SK-MEL-5 (cell line): Measurements from ENCODE around the gene WDR17. TPM values are rescaled to one million over a fixed set of nuclear protein-coding genes. Genes with fewer than 3 reads are reported as not detected.
A peak's percentile ranks its signal among the peaks of the same experiment; 100 is the strongest.

Experiments used
- DNase-seq: peaks from one replicate; pipeline ENCODE4 v3.0.0-alpha.2; 2016; ENCODE audit warnings: low read depth, low spot score
- in situ Hi-C: cut with HindIII; loops from 2 replicates; pipeline ENCODE4 v1.10.0; 2016; ENCODE audit warnings: low sequenced_read_pairs, high pct_unique_total_duplicates, low pct_unique_long_range_greater_than_20kb
- total RNA-seq: library from RNA; depleted of rRNA; stranded (reverse); fragments of >200 nt; shearing (Covaris generic); gene quantifications from 2 replicates; pipeline ENCODE4 v1.2.3, GENCODE V29; 2014

The WDR17 gene
- total RNA-seq, 1 experiment from 2014 or later: 10.7 TPM

DNA sequence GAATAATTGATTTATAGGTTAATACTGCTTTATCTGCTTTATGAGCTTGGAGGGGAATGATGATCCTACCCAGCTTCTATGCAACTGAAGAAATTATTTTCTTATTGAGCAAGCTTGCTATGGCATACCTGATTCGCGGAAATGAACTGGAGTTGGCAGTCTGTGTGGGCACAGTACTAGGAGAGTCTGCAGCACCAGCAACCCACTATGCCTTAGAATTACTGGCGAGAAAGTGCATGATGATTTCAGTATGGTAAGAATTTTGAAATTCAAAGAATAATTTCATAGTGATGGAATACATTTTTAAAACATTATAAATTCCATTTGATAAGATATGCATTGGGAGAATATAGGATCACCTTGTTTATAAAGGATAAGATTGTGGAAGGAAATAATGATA is 97.4 kb downstream of the WDR17 start:
- DNase-seq: no peak
- in situ Hi-C loops: no loop called here

DNA sequence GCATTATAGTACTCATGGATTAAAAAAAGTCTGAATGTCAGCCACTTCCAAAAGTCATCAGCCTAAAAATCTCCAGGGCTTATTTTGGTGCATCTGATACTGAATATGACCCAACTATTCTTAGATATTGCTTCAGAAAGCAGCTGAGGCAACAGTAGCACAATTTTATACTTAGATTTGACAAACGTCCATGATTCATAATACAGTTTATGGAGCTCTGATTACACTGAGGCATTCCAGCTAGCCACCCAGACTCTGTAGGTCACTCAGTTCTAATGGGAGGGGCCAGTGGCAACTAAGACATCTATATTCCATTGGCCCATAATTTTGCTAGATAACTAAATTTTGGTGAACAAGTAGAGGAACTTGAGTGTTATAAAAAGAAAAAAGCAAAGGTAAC is 119.4 kb downstream of the WDR17 start:
- no peak for DNase-seq
- in situ Hi-C loops: no loop called here

DNA sequence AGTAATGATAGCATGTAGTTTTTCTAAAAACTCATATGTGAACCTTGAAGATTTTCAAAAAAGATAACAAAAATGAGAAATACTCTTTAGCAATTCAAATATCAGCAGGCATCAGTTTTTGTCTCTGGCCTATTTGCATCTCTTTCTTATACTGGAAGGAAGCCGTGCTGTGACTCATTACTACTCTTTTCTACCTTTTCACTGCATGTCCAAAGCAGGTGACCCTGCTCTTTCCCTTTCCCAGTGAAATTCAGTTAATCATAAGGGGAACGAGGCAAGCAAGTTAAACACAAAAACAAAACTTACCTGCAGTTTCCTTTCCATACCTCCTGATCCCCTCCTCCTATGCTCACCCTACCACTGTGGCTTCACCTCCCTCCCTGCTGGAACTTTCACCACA is 120.4 kb downstream of the WDR17 start:
- no peak for DNase-seq
- in situ Hi-C loops: no loop called here

DNA sequence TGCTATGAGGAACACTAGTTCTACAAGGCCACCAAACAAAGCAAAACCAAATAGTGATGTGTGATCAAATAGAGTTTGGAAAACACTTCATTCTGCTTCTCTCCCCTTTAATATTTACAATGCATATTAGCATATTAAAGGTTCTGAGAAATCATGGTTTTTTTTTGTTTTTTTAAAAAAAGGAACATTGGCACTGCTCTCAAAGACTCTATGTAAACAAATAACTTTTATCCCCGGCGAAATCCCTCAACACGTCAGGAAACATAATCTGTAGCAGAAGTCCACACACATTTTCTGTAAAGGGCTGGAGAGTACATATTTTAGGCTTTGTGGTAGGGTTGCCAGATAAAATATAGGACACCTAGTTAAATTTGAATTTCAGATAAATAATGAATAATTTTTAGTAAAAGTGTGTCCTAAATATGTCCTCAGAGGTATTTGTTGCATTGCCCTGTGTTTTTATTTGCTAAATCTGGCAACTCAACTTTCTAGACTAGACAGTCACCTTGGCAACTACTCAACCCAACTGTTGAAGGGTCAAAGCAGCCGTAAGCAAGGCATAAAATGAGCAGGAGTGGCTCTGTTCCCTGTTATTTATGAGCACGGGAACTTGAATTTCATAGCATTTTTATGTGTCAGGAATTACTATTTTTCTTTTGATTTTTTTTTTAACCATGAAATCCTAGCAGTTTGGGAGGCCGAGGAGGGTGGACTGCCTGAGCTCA is 121.2 kb downstream of the WDR17 start:
- DNase-seq: no peak
- in situ Hi-C loops: no loop called here

DNA sequence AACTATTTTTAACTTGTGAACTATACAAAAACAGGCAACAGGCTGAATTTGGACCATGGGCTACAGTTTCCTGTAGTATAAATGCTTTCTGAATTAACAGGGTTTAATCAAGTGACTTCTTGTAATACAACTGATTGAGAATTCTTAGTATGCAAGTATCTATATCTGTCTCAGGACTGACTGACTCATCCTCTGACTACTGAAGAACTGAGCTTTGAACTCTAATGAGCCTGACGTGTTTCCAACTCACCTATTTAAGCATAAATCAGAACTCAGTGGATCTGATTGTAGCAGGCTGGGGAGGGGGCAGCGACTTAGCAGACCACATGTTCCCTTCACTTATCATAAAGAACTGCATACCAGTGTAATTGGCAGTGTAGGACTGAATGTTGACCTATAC is 122.0 kb downstream of the WDR17 start:
- DNase-seq: no peak
- in situ Hi-C loops: no loop called here

DNA sequence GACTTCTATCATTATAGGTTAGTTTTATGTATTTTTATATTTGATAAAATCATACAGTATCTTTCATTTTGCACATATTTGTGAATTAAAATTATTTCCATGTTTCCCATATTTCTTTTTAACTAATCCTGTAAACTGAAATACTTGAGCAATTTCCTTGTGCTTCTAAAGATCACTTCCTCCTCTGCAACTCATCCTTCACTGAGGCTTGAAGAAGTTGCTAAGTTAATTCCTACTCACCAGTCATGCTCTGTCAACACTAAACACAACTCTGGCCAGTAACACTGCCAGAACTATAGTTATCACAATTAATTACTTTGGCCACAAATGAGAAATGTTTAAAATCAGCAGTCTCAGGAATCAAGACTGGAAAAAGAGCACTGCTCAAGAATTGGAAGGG is 123.0 kb downstream of the WDR17 start:
- DNase-seq: no peak
- in situ Hi-C loops: no loop called here

DNA sequence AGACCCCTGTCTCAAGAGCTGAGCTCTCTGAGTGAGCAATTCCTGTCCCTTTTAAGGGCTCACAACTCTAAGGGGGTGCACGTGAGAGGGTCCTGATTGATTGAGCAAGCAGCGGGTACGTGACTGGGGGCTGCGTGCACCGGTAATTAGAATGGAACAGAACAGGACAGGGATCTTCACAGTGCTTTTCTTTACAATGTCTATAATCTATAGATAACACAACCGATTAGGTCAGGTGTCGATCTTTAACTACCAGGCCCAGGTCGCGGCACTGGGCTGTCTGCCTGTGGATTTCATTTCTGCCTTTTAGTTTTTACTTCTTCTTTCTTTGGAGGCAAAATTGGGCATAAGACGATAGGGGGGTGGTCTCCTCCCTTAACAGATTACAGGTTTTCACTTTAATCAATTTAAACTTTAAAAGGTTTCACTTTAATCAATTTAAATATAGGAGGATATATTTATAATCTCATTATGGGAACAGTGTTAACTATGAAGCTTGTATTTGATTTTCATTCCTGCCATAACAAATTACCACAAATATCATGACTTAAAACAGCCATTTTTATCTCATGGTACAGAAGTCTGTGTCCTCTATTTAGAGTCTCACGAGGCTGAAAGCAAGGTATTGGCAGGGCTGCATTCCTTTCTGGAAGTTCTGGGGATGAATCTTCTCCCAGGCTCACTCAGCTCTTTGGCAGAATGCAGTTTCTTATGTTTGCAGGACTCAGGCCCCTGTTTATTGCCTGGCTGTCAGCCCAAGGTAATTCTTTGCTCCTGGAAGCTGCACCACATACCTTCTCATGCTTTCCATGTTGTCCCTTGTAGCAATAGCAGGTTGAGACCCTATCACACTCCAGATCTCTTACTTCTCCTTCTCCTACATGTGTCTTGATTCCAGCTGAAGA is 124.5 kb downstream of the WDR17 start:
- no peak for DNase-seq
- in situ Hi-C loops: no loop called here

DNA sequence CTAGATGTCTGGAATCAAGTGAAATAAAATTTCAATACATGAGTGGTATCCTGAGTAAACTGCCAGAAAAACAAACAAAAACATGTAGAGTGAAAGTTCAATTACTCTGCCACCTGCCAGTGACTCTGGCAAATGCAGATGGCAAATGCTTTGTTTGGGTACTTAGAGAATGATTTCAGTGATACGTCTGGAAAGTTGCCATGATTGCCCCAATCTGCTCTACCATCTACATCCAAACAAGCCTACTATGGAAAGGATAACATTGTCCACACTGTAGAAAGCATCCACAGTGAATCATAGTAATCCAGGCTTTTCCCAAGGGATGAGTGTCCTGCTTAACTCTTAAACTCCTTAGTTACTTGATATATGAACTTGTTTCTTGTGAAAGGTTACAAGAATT is 126.3 kb downstream of the WDR17 start:
- no peak for DNase-seq
- in situ Hi-C loops: no loop called here

DNA sequence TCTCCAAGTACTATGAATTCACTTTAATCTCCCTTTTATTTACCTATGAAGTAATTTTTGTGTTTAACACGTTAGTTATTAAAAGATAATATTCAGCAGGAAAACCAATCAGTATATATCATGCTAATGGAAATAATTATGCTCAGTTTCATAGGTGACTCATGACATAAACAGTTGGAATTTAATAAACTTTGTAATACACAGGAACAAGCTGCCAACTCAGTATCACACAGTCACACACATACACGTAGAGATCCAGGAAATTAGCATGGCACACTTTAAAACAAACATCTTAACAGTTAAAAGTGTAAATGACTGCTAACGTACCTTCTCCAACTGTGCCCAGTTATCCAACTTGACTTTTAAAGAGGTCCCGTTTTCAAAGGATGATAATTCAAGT is 127.5 kb downstream of the WDR17 start:
- DNase-seq: no peak
- in situ Hi-C loops: no loop called here

DNA sequence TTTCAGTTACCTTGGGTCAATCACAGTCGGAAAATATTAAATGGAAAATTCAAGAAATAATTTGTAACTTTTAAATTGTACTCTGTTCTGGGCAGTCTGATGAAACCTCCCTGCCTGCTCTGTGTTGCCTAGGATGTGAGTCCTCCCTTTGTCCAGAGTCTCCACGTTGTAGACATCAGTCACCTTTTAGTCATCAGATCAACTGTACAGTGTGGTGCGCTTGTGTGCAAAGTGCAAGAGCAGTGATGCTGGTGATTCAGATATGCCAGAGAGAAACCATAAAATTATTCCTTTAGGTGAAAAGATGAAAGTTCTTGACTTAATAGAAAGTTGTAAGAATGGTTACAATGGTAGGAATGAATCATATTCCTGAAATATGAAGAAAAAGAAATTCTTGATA is 128.3 kb downstream of the WDR17 start:
- DNase-seq: no peak
- in situ Hi-C loops: no loop called here

DNA sequence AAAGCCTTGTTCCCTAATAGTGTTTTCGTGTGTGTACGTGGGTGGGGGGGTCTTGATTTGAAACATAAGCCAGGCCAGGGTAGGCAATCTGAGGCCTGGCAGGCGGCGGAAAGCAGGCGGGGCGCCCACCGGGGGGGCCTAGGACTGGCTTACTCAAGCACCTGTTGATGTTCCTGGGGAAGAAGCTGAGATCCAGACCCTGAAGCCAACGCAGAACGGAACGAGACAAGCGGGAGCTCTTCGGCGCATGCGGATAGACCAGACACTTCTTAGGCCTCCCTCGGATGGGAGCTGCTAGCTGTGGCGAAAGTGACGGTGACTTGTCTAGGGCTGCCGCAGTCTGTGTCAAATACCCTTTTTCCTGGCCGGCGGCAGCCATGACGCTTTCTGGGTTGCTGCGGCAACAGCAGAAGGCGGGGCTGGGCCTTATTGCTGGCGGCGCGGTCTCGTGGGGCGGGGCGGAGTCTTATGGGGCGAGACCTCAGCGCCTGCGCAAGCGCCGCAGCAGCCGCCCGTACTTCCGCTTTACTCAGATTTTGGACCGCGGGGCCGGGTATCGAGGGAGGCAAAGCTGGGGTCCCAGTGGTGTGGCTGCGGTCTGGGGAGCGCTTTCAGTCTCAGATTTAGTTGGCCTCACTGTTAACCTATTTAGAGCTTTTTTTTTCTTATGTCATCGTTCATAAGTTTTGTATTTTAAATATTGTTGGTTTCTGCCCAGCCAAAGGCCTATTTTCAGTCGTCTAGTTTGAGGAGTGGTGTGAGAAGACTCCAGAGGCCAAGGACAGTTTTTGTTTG is 129.7 kb downstream of the WDR17 start, which contains the start of gene SPATA4:
SPATA4 (minus strand) TSS at position 402 of the 795 bp plus-strand sequence; CDS start at position 379, 23 bp downstream.
- peak; percentile 91 for DNase-seq
- in situ Hi-C loops: no loop called here

DNA sequence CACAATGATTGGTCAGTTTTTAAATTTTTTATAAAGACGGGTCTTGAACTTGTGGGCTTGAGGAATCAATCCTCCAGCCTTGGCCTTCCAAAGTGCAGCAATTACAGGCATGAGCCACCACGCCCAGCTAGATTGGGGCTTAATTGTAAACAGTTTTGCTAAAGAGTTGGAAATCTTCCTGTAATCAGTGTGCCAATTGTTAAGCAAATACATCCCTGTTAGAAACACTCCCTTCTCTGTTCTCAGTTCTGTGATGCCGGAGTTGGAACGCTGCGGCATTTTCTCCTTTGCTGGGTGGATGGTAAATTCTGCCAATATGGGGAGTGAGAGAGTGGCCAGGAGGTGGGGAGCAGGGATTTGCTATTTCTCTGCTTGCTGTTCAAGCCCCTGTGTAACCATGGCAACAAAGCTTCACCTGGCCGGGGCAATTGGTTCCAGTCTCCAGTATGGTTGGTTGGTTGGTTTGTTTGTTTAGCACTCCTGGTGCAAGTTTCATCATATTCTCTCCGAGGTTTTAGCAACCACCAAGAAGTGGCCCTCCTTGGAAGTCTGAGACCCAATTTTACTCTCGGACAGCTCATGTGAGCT is 132.8 kb downstream of the WDR17 start:
- no peak for DNase-seq
- in situ Hi-C loops: no loop called here

DNA sequence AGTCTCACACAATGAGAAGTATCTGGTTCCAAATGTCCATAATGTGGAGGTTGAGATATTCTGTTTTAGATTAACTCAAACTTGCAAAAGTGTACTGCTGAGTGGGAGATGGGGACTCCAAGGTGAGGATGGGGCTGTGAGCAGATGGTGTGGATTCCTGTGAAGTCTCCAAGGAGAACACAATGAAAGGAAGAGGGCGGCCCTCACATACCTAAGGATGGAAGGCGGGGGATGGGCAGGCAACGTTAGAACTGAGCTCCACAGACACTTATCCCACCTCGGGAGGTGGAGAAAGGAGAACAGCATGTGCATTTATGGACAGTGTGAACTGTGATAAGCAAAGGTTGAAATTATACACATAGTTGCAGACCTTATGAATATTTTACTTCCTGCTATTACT is 139.7 kb downstream of the WDR17 start:
- DNase-seq: no peak
- in situ Hi-C loops: no loop called here

DNA sequence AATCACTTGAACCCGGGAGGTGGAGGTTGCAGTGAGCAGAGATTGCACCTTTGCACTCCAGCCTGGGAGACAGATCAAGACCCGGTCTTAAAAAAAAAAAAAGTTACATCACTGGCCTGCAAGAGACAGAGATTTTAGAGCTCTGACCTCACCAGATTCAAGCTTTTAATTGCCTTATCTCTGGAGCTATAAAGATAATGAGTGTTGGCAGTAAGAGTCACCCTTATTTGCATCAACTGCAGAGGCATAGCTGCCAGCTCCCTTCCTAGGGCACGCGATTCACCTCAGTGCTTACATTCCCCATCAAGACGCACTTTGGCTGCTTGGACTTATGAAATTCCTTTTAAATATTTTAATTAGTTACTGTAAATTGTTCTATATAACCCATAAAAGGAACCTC is 142.2 kb downstream of the WDR17 start:
- DNase-seq: no peak
- in situ Hi-C loops: no loop called here

DNA sequence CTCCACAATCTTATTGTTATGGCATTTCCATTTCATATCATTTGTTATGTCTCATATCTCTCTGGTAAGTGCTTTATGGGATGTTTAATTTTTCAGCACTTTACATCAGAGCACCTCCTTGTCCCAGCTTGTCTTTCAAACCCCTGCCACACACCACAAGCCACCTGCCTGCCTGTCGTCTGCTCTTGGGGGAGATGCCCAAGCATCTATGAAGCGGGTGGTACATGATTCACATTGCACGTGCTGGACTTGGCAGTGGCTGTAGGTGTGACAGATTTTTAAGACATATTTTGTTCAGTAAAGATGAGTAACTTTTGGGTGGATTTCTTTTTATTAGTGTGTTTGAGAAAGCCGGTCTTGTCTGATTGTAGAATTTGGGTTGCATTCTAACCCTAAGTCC is 143.9 kb downstream of the WDR17 start:
- DNase-seq: no peak
- in situ Hi-C loops: no loop called here

DNA sequence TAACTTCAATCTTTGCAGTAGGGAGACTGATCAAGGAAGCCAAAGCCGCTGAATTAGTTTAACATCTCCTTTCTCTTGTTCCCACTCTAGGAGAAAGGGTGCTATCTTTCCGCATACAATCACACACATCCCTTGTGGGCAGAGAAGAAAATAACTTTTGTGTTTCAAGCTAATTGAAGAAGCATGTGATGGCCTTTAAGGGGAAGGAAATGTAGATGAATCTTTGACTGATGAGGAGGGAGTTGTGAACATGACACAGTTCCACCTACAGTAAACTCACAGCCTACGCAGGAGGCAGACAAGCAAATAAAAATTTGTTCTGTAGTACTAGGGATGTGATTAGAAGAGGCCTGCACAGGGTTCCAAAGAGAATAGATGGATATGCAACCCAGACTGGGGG is 144.5 kb downstream of the WDR17 start:
- peak; percentile 88 for DNase-seq
- in situ Hi-C loops: no loop called here

DNA sequence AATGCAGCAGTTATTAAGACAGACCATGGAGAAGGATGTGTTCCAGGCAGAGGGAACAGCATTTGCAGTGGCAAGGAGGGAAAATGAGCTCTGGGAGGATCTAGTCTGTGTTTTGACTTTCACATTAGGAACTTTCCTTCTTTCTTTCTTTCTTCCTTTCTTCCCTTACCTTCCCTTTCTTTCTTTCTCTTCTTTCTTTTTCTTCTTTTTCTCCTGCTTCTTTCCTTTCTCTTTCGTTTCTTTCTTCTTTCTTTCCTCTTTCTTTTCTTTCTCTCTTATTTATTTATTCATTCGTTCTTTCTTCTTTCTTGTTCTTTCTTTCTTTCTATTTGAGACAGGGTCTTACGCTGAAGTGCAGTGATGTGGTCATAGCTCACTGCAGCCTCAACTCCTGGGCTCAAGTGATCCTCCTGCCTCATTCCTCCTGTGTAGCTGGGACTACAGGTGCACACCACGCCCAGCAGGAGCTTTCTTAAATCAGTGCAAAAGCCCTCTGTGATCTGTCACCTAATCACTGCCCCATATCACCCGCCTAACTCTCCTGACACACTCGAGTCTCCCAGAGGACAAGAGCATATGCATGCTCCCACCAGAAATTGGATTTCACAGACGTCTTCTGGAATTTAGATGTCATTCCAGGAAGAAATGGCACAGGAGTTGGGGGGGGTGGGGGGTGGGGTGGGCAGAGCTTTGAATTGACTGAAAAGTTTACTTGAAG is 145.1 kb downstream of the WDR17 start:
- DNase-seq: no peak
- in situ Hi-C loops: no loop called here
